ENCODE data around the gene CST3.

The CST3 gene

DNA sequence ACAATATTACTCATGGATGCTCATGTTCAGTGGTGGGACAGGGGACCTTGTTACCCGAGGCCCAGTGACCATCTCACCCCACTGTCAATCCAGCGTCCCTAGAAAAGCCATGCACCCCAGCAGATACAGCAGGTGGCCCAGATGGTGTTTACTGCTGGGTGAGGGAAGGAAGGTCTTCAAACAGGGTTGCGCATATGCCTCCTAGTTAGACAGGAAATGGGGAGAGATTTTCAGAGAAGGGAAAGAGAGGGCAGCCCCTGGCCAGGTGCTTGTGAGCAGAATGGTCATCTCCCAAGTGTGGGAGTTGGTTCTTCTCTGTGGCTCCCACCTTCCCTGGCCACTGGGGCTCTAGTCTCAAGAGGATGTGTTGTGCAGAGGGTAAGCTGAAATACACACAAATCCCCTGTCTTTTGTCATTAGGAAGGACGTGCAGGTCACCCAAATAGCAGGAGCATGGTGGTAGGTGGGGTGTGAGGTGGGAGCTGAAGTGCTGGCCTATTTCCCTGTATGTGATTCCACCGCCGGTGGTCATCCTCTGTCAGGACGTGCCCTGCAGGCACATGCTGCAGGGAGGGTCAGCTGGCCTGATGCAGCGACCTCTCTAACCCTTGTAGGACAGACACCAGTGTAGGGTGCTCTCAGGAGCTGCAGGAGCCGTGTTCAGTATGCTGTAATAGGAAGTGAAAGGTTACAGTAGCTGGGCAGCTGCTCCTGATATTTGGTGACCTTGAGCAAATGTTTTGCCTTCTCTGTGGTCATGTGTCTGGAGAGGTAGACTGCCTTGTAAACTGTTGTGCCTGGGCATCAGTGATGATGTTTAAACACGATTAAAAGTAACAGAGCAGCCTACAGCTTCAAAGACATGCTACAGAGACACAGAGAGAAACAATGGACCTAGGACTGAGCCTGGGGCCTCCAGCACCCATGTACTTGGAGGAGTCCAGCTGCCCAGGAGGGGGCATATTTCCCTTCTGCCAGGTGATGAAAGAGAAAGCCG is 3.2 kb upstream of the CST3 start:
- no peak for TF ChIP-seq TEAD4 (IDR thresholded peaks at IDR 0.05)
- TF ChIP-seq USF1 (IDR thresholded peaks at IDR 0.05) = no peak
- TF ChIP-seq TAF1 (IDR thresholded peaks at IDR 0.05; ENCODE audit: low read depth) = no peak
- no peak for TF ChIP-seq YY1 (IDR thresholded peaks at IDR 0.05; ENCODE audit: low read depth)
- TF ChIP-seq EGR1 (IDR thresholded peaks at IDR 0.05) = no peak
- no peak for TF ChIP-seq NFIC (IDR thresholded peaks at IDR 0.05)
- no peak for TF ChIP-seq ZBTB7A (IDR thresholded peaks at IDR 0.05; ENCODE audit: low read depth)
- no peak for TF ChIP-seq RAD21 (IDR thresholded peaks at IDR 0.05; ENCODE audit: low read depth)
- TF ChIP-seq TCF12 (IDR thresholded peaks at IDR 0.05; ENCODE audit: low read depth) = no peak
- no peak for TF ChIP-seq CEBPB (IDR thresholded peaks at IDR 0.05)
- no peak for TF ChIP-seq EP300 (IDR thresholded peaks at IDR 0.05; ENCODE audit: borderline replicate concordance)
- no peak for TF ChIP-seq CREB1 (IDR thresholded peaks at IDR 0.05; ENCODE audit: low read depth)
- no peak for TF ChIP-seq MAX (IDR thresholded peaks at IDR 0.05)
- no peak for TF ChIP-seq FOXM1 (IDR thresholded peaks at IDR 0.05; ENCODE audit: borderline replicate concordance, low read depth)
- TF ChIP-seq, protein P1, sequence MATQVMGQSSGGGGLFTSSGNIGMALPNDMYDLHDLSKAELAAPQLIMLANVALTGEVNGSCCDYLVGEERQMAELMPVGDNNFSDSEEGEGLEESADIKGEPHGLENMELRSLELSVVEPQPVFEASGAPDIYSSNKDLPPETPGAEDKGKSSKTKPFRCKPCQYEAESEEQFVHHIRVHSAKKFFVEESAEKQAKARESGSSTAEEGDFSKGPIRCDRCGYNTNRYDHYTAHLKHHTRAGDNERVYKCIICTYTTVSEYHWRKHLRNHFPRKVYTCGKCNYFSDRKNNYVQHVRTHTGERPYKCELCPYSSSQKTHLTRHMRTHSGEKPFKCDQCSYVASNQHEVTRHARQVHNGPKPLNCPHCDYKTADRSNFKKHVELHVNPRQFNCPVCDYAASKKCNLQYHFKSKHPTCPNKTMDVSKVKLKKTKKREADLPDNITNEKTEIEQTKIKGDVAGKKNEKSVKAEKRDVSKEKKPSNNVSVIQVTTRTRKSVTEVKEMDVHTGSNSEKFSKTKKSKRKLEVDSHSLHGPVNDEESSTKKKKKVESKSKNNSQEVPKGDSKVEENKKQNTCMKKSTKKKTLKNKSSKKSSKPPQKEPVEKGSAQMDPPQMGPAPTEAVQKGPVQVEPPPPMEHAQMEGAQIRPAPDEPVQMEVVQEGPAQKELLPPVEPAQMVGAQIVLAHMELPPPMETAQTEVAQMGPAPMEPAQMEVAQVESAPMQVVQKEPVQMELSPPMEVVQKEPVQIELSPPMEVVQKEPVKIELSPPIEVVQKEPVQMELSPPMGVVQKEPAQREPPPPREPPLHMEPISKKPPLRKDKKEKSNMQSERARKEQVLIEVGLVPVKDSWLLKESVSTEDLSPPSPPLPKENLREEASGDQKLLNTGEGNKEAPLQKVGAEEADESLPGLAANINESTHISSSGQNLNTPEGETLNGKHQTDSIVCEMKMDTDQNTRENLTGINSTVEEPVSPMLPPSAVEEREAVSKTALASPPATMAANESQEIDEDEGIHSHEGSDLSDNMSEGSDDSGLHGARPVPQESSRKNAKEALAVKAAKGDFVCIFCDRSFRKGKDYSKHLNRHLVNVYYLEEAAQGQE (IDR thresholded peaks at IDR 0.05; ENCODE audit: low read depth) = no peak

DNA sequence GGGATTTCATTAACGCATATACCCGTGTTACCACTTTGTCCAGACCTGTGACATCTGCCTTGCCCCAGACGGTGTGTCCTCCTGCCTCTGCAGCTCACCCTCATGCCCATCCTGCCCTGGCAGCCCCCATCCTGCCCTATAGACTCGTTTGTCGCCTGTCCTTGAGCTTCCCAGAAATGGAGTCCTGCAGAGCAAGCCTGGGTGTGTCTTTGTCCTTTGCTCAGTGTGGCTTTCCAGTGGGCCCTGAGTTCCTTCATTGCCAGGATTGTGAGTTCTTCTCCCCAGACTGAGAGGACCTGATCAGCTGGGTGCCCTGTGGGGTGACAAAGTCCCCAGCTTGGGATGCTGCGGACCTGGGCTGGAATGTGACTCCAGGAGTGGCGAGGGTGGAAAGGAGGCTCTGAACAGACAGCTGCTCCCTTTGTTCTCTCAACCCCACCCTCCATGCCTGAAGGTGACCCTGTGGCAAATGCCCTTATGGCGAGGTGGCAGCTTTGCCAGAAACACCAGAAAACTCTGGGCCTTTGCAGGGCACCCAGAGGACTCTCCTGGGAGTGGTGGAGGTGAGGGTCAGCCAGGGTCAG is 2.4 kb upstream of the CST3 start:
- TF ChIP-seq ZBTB7A (IDR thresholded peaks at IDR 0.05; ENCODE audit: low read depth) (no peak), USF1 (IDR thresholded peaks at IDR 0.05) (no peak)

DNA sequence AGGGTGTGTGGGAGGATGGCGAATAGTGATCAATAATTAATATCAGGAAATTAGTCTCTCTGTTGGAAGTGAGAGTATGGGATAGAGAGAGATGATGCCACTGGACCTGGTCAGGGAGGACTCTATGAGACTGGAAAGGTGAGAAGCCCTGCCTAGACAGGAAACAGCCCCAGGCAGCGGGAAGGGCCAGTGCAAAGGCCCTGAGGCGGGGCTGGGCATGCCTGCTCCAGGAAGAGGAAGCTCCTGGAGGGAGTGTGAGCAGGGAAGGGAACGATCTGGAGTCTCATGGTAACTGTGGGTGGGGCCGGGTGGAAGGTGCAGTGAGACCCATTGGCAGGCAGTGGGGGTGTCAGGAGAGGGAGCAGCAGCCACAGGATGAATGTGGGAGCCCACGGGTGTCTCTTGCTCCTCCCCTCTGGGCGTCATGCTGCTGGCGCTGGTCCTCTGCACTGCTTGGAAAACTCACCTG is 1.8 kb upstream of the CST3 start:
- TF ChIP-seq CEBPB (IDR thresholded peaks at IDR 0.05) (no peak), FOXM1 (IDR thresholded peaks at IDR 0.05; ENCODE audit: borderline replicate concordance, low read depth) (no peak), ZBTB7A (IDR thresholded peaks at IDR 0.05; ENCODE audit: low read depth) (no peak), RAD21 (IDR thresholded peaks at IDR 0.05; ENCODE audit: low read depth) (no peak), YY1 (IDR thresholded peaks at IDR 0.05; ENCODE audit: low read depth) (no peak)
- TF ChIP-seq, protein P1 (IDR thresholded peaks at IDR 0.05; ENCODE audit: low read depth) = no peak

GRCh38 chr20:23638309-23638708 is 554 bp upstream of the CST3 start:
- no peak for TF ChIP-seq YY1 (IDR thresholded peaks at IDR 0.05; ENCODE audit: low read depth)
- TF ChIP-seq EP300 (IDR thresholded peaks at IDR 0.05; ENCODE audit: borderline replicate concordance) = no peak
- no peak for TF ChIP-seq EGR1 (IDR thresholded peaks at IDR 0.05)
- no peak for TF ChIP-seq CEBPB (IDR thresholded peaks at IDR 0.05)
- no peak for TF ChIP-seq MAX (IDR thresholded peaks at IDR 0.05)
- no peak for TF ChIP-seq FOXM1 (IDR thresholded peaks at IDR 0.05; ENCODE audit: borderline replicate concordance, low read depth)
- TF ChIP-seq ZBTB7A (IDR thresholded peaks at IDR 0.05; ENCODE audit: low read depth) = no peak
- no peak for TF ChIP-seq RAD21 (IDR thresholded peaks at IDR 0.05; ENCODE audit: low read depth)
- no peak for TF ChIP-seq TAF1 (IDR thresholded peaks at IDR 0.05; ENCODE audit: low read depth)

GRCh38 chr20:23636908-23637281 is 860 bp downstream of the CST3 start:
- TF ChIP-seq TCF12 (IDR thresholded peaks at IDR 0.05; ENCODE audit: low read depth) = no peak
- no peak for TF ChIP-seq CEBPB (IDR thresholded peaks at IDR 0.05)
- TF ChIP-seq FOXM1 (IDR thresholded peaks at IDR 0.05; ENCODE audit: borderline replicate concordance, low read depth) = no peak
- no peak for TF ChIP-seq TAF1 (IDR thresholded peaks at IDR 0.05; ENCODE audit: low read depth)
- no peak for TF ChIP-seq MAX (IDR thresholded peaks at IDR 0.05)
- no peak for TF ChIP-seq RAD21 (IDR thresholded peaks at IDR 0.05; ENCODE audit: low read depth)
- no peak for TF ChIP-seq ZBTB7A (IDR thresholded peaks at IDR 0.05; ENCODE audit: low read depth)
- no peak for TF ChIP-seq NFIC (IDR thresholded peaks at IDR 0.05)

Data from Ishikawa (cell line).